A172 (cell line): ENCODE measurements around the gene CHMP3. TPM values are rescaled to one million over a fixed set of nuclear protein-coding genes. Genes with fewer than 3 reads are reported as not detected.

ENCODE experiments used
- DNase-seq: peaks from one replicate; pipeline ENCODE4 v3.0.0-alpha.2; 2015; ENCODE audit warnings: low spot score
- total RNA-seq: library from RNA; depleted of rRNA; stranded (reverse); fragments of >200 nt; shearing (Covaris generic); gene quantifications from 2 replicates; pipeline ENCODE4 v1.2.3, GENCODE V29; 2014; rRNA removed

The CHMP3 gene
- total RNA-seq, 1 experiment from 2014 or later: 143 TPM

- DNase-seq: no peak
Observed at GRCh38 chr2:86468162-86469033, 94.8 kb downstream of the CHMP3 start.

GRCh38 chr2:86466306-86466705 is 96.9 kb downstream of the CHMP3 start:
- no peak for DNase-seq

- no peak for DNase-seq
Observed at GRCh38 chr2:86464652-86465051, 98.6 kb downstream of the CHMP3 start.

GRCh38 chr2:86461042-86461743 is 102.0 kb downstream of the CHMP3 start:
- DNase-seq: no peak

GRCh38 chr2:86455181-86455580 is 108.1 kb downstream of the CHMP3 start:
- no peak for DNase-seq

- no peak for DNase-seq
Observed at GRCh38 chr2:86454238-86454637, 109.0 kb downstream of the CHMP3 start.

GRCh38 chr2:86453836-86454235 is 109.4 kb downstream of the CHMP3 start:
- DNase-seq: no peak

Other genes with a start within 250 kb of the CHMP3 start
- 7.8 and 10.3 TPM in 2 replicates for gene REEP1, start 225.8 kb downstream of the CHMP3 start, total RNA-seq
- 9.8 and 11.9 TPM in 2 replicates for gene KDM3A, start 122.1 kb downstream of the CHMP3 start, total RNA-seq
- 26.6 and 29.8 TPM in 2 replicates for gene RNF103, start 60.4 kb upstream of the CHMP3 start, total RNA-seq
- 42.2 and 42.4 TPM in 2 replicates for gene RMND5A, start 156.8 kb upstream of the CHMP3 start, total RNA-seq
- gene CD8A, start 227.5 kb upstream of the CHMP3 start, total RNA-seq: not detected in 2 replicates